Activated T-cell treated with anti-CD3 and anti-CD28 coated beads, Interleukin-2, amount 50 U/mL, for 4 hours (primary cell): Measurements from ENCODE around the gene VTCN1. TPM values are rescaled to one million over a fixed set of nuclear protein-coding genes. Genes with fewer than 3 reads are reported as not detected.
"Not testable (repeated sequence)": the region's sequence is repeated elsewhere in the genome, so short reads cannot be mapped to it uniquely, and the experiment has no call there.

ENCODE experiments used
- ATAC-seq, 2 donors: fragments of 200-7000 bp; cut with Tn5 transposase; one replicate each; pipeline ENCODE4 v1.10.0; 2021
- DNase-seq: peaks from one replicate; pipeline ENCODE4 v3.0.0-alpha.2; 2020
- H3K27me3 Mint-ChIP-seq: one replicate; pipeline ENCODE4 v1.8.0; 2021; ENCODE audit warnings: low read depth, mixed read lengths
- H3K36me3 Mint-ChIP-seq: one replicate; pipeline ENCODE4 v1.8.0; 2022; ENCODE audit warnings: mixed read lengths; ENCODE audit not compliant: insufficient read depth
- H3K4me1 Mint-ChIP-seq: one replicate; pipeline ENCODE4 v1.8.0; 2021; ENCODE audit warnings: low read depth, mixed read lengths
- H3K4me3 Mint-ChIP-seq: one replicate; pipeline ENCODE4 v1.8.0; 2021; ENCODE audit warnings: mild to moderate bottlenecking, moderate library complexity, mixed read lengths
- H3K9me3 Mint-ChIP-seq: one replicate; pipeline ENCODE4 v1.8.0; 2021; ENCODE audit warnings: mixed read lengths
- total RNA-seq, 3 donors: library from RNA; stranded (reverse); gene quantifications; one replicate each; pipeline ENCODE4 v1.2.1, GENCODE V29; 2021

The VTCN1 gene
- total RNA-seq, 3 donors from 2014 or later: not detected

- Mint-ChIP-seq H3K4me3 (no peak overlapping the region), H3K27me3 (peaks cover 1% of the 10 kb centered on the region), H3K9me3 (no peaks in the 10 kb centered on the region), H3K4me1 (peaks cover 19% of the 10 kb centered on the region), H3K36me3 (no peaks in the 10 kb centered on the region)
- DNase-seq: no peak
- no peak for ATAC-seq
These were observed 93.0 kb downstream of the VTCN1 start for GRCh38 chr1:117117697-117118096.

GRCh38 chr1:117116784-117117130, 94.0 kb downstream of the VTCN1 start:
- no peak overlapping the region for H3K4me3 Mint-ChIP-seq
- H3K9me3 Mint-ChIP-seq: no peaks in the 10 kb centered on the region
- no peaks in the 10 kb centered on the region for H3K27me3 Mint-ChIP-seq
- no peak for ATAC-seq
- H3K4me1 Mint-ChIP-seq: peaks cover 18% of the 10 kb centered on the region
- no peaks in the 10 kb centered on the region for H3K36me3 Mint-ChIP-seq
- DNase-seq: no peak

- peaks cover 19% of the 10 kb centered on the region for H3K4me1 Mint-ChIP-seq
These were observed 94.5 kb downstream of the VTCN1 start for GRCh38 chr1:117116090-117116783.

GRCh38 chr1:117114877-117115276, 95.8 kb downstream of the VTCN1 start:
- no peak overlapping the region for H3K4me3 Mint-ChIP-seq

More at GRCh38 chr1:117116090-117116783, 94.5 kb downstream of the VTCN1 start:
- no peak for DNase-seq
- Mint-ChIP-seq H3K27me3 (no peaks in the 10 kb centered on the region), H3K9me3 (no peaks in the 10 kb centered on the region), H3K36me3 (no peaks in the 10 kb centered on the region), H3K4me3 (no peak overlapping the region)
- no peak for ATAC-seq

GRCh38 chr1:117113199-117113598, 97.5 kb downstream of the VTCN1 start:
- no peak overlapping the region for H3K4me3 Mint-ChIP-seq
- no peak for DNase-seq
- ATAC-seq: no peak
- peaks cover 26% of the 10 kb centered on the region for H3K4me1 Mint-ChIP-seq
- no peaks in the 10 kb centered on the region for H3K27me3 Mint-ChIP-seq
- no peaks in the 10 kb centered on the region for H3K36me3 Mint-ChIP-seq
- no peaks in the 10 kb centered on the region for H3K9me3 Mint-ChIP-seq

More at GRCh38 chr1:117114877-117115276, 95.8 kb downstream of the VTCN1 start:
- Mint-ChIP-seq H3K9me3 (no peaks in the 10 kb centered on the region), H3K4me1 (peaks cover 18% of the 10 kb centered on the region), H3K36me3 (no peaks in the 10 kb centered on the region), H3K27me3 (no peaks in the 10 kb centered on the region)
- DNase-seq: no peak
- ATAC-seq: no peak

- H3K4me3 Mint-ChIP-seq: no peak overlapping the region
- ATAC-seq: no peak
- no peak for DNase-seq
- H3K36me3 Mint-ChIP-seq: peaks cover 3% of the 10 kb centered on the region
- H3K27me3 Mint-ChIP-seq: no peaks in the 10 kb centered on the region
- peaks cover 26% of the 10 kb centered on the region for H3K4me1 Mint-ChIP-seq
- no peaks in the 10 kb centered on the region for H3K9me3 Mint-ChIP-seq
These were observed 98.5 kb downstream of the VTCN1 start for GRCh38 chr1:117112047-117112717.

GRCh38 chr1:117110774-117111173, 100.0 kb downstream of the VTCN1 start:
- Mint-ChIP-seq H3K4me1 (peaks cover 26% of the 10 kb centered on the region), H3K4me3 (no peak overlapping the region), H3K9me3 (no peaks in the 10 kb centered on the region), H3K27me3 (no peaks in the 10 kb centered on the region), H3K36me3 (peaks cover 10% of the 10 kb centered on the region)
- ATAC-seq (peak in 1 of 2 donors; percentile 39), DNase-seq (no peak)

GRCh38 chr1:117107364-117107763, 103.4 kb downstream of the VTCN1 start:
- no peaks in the 10 kb centered on the region for H3K9me3 Mint-ChIP-seq
- no peak for DNase-seq
- H3K36me3 Mint-ChIP-seq: peaks cover 25% of the 10 kb centered on the region
- ATAC-seq: no peak
- no peaks in the 10 kb centered on the region for H3K27me3 Mint-ChIP-seq
- H3K4me3 Mint-ChIP-seq: no peak overlapping the region
- H3K4me1 Mint-ChIP-seq: peaks cover 17% of the 10 kb centered on the region

- Mint-ChIP-seq H3K4me3 (no peak overlapping the region), H3K36me3 (peaks cover 29% of the 10 kb centered on the region), H3K9me3 (no peaks in the 10 kb centered on the region), H3K4me1 (peaks cover 17% of the 10 kb centered on the region), H3K27me3 (no peaks in the 10 kb centered on the region)
- peak in 1 of 2 donors; percentile 65 for ATAC-seq
- no peak for DNase-seq
These were observed 104.2 kb downstream of the VTCN1 start for GRCh38 chr1:117106478-117106877.

GRCh38 chr1:117105722-117106121, 105.0 kb downstream of the VTCN1 start:
- peaks cover 36% of the 10 kb centered on the region for H3K36me3 Mint-ChIP-seq
- H3K27me3 Mint-ChIP-seq: no peaks in the 10 kb centered on the region
- peaks cover 10% of the 10 kb centered on the region for H3K4me1 Mint-ChIP-seq
- no peak for ATAC-seq
- no peak for DNase-seq
- H3K9me3 Mint-ChIP-seq: no peaks in the 10 kb centered on the region
- H3K4me3 Mint-ChIP-seq: no peak overlapping the region

GRCh38 chr1:117104986-117105385, 105.7 kb downstream of the VTCN1 start:
- Mint-ChIP-seq H3K9me3 (no peaks in the 10 kb centered on the region), H3K4me1 (peaks cover 7% of the 10 kb centered on the region), H3K36me3 (peaks cover 43% of the 10 kb centered on the region), H3K4me3 (no peak overlapping the region), H3K27me3 (no peaks in the 10 kb centered on the region)
- ATAC-seq (no peak), DNase-seq (no peak)

- peaks cover 61% of the 10 kb centered on the region for H3K36me3 Mint-ChIP-seq
- H3K4me1 Mint-ChIP-seq, H3K4me3 Mint-ChIP-seq, H3K9me3 Mint-ChIP-seq, DNase-seq, ATAC-seq, H3K27me3 Mint-ChIP-seq: not testable (repeated sequence)
These were observed 108.9 kb downstream of the VTCN1 start for GRCh38 chr1:117101858-117102257.

GRCh38 chr1:117101334-117101733, 109.4 kb downstream of the VTCN1 start:
- DNase-seq (no peak), ATAC-seq (no peak)
- no peak overlapping the region for H3K4me3 Mint-ChIP-seq
- H3K36me3 Mint-ChIP-seq: peaks cover 66% of the 10 kb centered on the region
- no peaks in the 10 kb centered on the region for H3K27me3 Mint-ChIP-seq
- H3K4me1 Mint-ChIP-seq: no peaks in the 10 kb centered on the region
- H3K9me3 Mint-ChIP-seq: no peaks in the 10 kb centered on the region

GRCh38 chr1:117098287-117098890, 112.3 kb downstream of the VTCN1 start:
- peaks cover 76% of the 10 kb centered on the region for H3K36me3 Mint-ChIP-seq
- no peaks in the 10 kb centered on the region for H3K27me3 Mint-ChIP-seq
- no peak overlapping the region for H3K4me3 Mint-ChIP-seq
- no peaks in the 10 kb centered on the region for H3K9me3 Mint-ChIP-seq
- peaks cover 6% of the 10 kb centered on the region for H3K4me1 Mint-ChIP-seq
- ATAC-seq (no peak), DNase-seq (no peak)

GRCh38 chr1:117097443-117097842, 113.3 kb downstream of the VTCN1 start:
- Mint-ChIP-seq H3K27me3 (no peaks in the 10 kb centered on the region), H3K9me3 (no peaks in the 10 kb centered on the region), H3K4me3 (no peak overlapping the region), H3K4me1 (peaks cover 13% of the 10 kb centered on the region), H3K36me3 (peaks cover 76% of the 10 kb centered on the region)
- DNase-seq (no peak), ATAC-seq (no peak)
